K562 treated with DMSO at 1 percent for 48 hours (cell line): ENCODE results near the gene S100A12. TPM values are rescaled to one million over a fixed set of nuclear protein-coding genes. Genes with fewer than 3 reads are reported as not detected.

Source experiments
- total RNA-seq: library from RNA; unstranded; fragments of 300-600 nt; gene quantifications from 2 replicates; pipeline ENCODE4 v1.2.3, GENCODE V29; 2022; ENCODE audit warnings: low replicate concordance; ENCODE audit errors: extremely low read depth

Gene S100A12
- not detected in 2 replicates for total RNA-seq

DNA sequence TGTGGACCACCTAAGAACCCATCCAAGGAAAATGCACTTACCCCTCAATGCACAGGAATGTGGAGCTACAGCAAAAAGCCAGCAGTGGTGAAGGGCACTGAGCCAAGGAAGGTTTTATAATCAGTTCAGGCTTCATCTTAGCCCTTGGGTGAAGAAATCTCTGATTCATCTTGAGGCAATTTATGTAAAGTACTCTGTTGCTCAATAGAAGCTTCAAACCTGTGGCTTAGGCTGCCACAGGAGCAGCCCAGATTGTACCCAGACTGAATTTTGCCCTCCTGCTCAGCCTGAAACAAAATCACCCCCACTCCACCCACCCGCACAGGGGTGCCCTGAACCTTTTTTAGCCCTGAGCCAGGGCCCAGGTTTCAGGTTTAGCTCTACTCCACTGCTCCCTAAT lies at the start of gene S100A12:
TSS of gene S100A12 (minus strand) at position 111 of the 400 bp plus-strand sequence. CDS start 1,029 bp downstream, outside the sequence.

GRCh38 chr1:153415850-153416570 lies 40.6 kb upstream of the S100A12 start, which contains the start of gene S100A7A:
Gene S100A7A (plus strand): TSS chr1:153416520. CDS start chr1:153418083, 1,563 bp downstream.

DNA sequence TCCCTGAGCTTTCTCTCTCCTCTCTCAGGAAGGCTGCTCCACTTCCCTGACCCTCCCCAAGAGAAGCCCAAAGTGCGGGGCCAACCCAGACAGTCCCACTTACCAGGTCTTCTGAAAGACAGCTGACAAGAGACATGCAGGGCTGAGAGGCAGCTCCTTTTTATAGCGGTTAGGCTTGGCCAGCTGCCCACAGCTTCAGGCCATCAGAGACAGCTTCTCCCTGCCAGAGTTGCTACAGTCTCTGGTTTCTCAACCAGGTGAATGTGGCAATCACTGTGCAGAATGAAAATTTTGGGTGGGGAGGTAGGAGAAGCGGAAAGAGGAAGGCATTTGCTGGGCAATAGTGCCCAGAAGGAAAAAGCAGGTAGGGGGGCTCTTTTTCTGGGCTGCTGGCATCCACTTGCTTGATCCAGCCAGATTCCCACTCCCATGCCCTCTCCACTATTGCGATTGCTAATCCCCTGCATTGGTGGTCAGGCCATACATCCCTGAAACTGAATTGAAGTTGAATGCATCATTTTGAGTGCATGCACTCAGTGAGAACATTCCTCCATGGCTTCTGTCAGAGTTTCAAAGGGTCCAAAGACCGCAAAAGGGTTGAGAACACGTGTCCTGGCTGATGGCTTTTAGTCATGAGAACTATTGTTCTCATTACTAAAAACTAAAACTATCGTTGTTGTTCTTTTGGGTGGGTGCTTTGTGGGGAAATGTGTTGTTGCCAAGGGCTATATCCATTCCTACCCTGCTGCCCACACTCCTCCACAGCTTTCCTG lies 15.7 kb upstream of the S100A12 start, which contains the start of gene S100A8:
TSS of gene S100A8 (minus strand) at position 136 of the 773 bp plus-strand sequence. CDS start 538 bp downstream, outside the sequence.

GRCh38 chr1:153357853-153358690 lies 17.3 kb downstream of the S100A12 start, which contains the start of gene S100A9:
Gene S100A9 (plus strand): TSS chr1:153357854. CDS start chr1:153358284, 430 bp downstream.

DNA sequence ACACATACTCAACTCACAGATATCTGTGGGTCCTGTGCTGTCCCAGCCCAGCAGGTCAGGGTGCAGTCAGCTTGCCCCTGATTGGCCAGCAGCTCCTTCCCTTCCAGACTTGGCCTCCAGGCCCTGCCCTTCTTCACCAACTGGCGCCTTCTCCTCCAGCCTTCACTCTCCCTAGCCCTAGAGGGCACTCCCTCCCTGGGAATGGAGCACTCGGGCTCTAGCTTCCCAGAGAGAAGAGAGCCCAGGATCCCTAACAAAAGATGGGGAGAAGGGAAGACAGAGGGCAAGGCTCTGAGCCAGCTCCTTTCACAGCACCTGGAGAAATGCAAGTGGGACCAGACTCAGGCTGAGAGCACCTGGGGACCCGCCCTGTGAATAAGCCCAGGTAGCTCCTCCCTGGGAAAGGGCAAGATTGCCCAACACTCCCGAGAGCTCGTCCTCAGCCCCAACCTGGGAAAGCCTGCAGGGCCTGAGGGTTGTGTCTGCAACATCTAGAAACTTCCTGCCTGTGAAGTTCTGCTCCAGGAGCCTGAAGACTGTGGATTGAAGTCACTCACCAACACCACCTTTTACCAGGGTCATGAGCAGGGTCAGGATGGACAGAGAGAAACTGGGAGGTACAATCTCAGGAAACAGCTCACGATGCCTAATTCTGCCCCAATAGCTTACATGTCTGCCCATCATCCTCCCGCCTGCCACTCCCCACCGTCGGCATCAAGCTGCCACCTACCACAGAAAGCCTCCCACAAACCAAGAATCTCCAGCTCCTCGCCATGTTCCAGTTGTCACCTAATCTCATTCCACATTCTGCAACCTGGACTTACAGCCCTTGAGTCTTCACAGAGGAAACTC lies 26.7 kb downstream of the S100A12 start, which contains the start of gene PGLYRP4:
TSS of gene PGLYRP4 (minus strand) at position 331 of the 852 bp plus-strand sequence. CDS start 909 bp downstream, outside the sequence.

Other genes with a start within 250 kb of the S100A12 start
- gene SPRR2G, start 224.7 kb downstream of the S100A12 start, total RNA-seq: not detected in 2 replicates
- not detected in 2 replicates for gene LELP1, start 172.2 kb downstream of the S100A12 start, total RNA-seq
- not detected in 2 replicates for gene PRR9, start 158.0 kb downstream of the S100A12 start, total RNA-seq
- gene LORICRIN, start 115.9 kb downstream of the S100A12 start, total RNA-seq: not detected in 2 replicates
- not detected in 2 replicates for gene PGLYRP3, start 62.7 kb downstream of the S100A12 start, total RNA-seq
- gene PGLYRP4, start 26.8 kb downstream of the S100A12 start, total RNA-seq: not detected in 2 replicates
- not detected in 2 replicates for gene S100A9, start 17.8 kb downstream of the S100A12 start, total RNA-seq
- gene S100A8, start 15.5 kb upstream of the S100A12 start, total RNA-seq: not detected in 2 replicates
- gene S100A7A, start 40.9 kb upstream of the S100A12 start, total RNA-seq: not detected in 2 replicates
- not detected in 2 replicates for gene S100A7, start 85.0 kb upstream of the S100A12 start, total RNA-seq
- gene S100A6, start 160.4 kb upstream of the S100A12 start, total RNA-seq: not detected in 2 replicates
- gene S100A5, start 165.3 kb upstream of the S100A12 start, total RNA-seq: not detected in 2 replicates
- gene S100A4, start 170.2 kb upstream of the S100A12 start, total RNA-seq: not detected in 2 replicates
- not detected in 2 replicates for gene S100A3, start 173.6 kb upstream of the S100A12 start, total RNA-seq
- not detected in 2 replicates for gene S100A2, start 190.2 kb upstream of the S100A12 start, total RNA-seq
- gene S100A16, start 237.5 kb upstream of the S100A12 start, total RNA-seq: not detected in 2 replicates
- gene S100A14, start 240.7 kb upstream of the S100A12 start, total RNA-seq: not detected in 2 replicates